ENCODE results near the gene C12orf42. TPM values are rescaled to one million over a fixed set of nuclear protein-coding genes. Genes with fewer than 3 reads are reported as not detected.

The C12orf42 gene
- 0.11 to 0.18 TPM in 2 of 3 replicates, not detected in the other for total RNA-seq

DNA sequence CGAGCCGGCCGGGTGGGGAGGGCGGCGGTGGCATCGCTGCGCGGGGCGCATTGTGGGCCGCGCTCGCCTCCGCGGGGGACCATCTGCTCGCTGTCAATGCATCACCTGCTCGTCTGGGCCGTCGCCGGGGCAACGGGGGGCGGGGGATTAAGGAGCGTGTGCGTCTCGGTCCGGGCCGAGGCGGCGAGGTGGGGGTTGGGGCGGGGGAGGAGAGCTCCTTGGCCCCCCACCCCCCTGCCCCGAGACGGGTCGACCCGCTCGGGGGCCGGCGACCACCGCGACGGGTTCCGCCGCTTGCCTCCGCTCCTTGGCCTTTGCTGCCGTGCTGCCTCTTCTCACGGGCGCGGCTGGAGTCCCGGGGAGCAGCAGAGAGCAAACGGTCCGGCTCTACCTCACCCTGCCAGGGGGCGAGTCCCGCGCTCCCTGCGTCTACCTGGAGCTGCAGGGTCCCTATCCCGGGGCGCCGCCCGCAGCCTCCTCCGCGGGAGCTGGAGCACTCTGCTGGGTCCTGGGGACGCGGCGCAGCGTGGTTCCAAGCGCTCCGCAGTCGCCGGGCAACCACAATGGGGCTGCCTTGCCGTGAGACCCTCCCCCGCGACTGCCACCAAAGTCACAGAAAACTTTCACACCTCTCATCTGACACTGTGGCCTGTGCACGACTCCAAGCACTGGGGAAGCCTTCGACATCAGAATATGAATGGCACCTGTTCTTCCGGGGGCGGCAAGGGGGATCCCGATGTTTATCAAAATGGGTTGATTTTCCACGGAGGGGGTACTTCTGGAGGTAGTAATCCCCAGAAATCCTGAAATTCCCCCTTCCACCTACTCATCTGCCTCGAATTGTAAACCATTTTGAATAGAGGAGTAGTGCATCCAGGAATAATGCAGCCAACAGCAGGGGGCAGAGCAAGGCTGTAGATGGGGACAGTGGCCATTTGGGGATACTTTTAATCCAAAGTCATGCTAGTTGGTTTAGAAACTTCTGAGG lies at the start of gene C12orf42:
C12orf42 (minus strand) TSS at position 500 of the 988 bp plus-strand sequence. CDS start 17,542 bp downstream, outside the sequence.
- DNase-seq (ENCODE audit: low spot score in 2 of 2, unreplicated experiment in 2 of 2) = no peak

DNA sequence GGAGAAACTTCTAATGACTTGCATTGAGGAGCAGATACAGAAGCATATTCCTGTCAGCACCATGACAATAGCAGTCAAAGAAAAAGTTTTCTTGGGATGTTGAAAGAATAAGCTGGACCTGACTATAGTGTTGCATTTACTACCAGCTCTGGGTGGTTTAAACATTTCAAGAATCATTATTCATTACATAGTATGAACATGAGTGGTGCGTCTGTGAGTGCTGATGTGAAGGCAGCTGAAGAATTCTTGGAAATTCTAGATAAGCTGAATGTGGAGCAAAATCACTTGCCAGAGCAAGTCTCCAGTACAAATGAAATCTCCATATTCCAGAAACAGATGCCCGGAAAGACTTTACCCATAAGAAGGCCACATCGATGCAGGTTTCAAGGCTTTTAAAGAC lies 46.3 kb upstream of the C12orf42 start:
- no peak overlapping the region for H3K27ac Mint-ChIP-seq
- H3K4me1 Mint-ChIP-seq = no peaks in the 10 kb centered on the region
- peaks cover 9% of the 10 kb centered on the region for H3K9me3 Mint-ChIP-seq
- H3K27me3 Mint-ChIP-seq (ENCODE audit: low read depth) = peaks cover 34% of the 10 kb centered on the region
- TF ChIP-seq, protein P1, sequence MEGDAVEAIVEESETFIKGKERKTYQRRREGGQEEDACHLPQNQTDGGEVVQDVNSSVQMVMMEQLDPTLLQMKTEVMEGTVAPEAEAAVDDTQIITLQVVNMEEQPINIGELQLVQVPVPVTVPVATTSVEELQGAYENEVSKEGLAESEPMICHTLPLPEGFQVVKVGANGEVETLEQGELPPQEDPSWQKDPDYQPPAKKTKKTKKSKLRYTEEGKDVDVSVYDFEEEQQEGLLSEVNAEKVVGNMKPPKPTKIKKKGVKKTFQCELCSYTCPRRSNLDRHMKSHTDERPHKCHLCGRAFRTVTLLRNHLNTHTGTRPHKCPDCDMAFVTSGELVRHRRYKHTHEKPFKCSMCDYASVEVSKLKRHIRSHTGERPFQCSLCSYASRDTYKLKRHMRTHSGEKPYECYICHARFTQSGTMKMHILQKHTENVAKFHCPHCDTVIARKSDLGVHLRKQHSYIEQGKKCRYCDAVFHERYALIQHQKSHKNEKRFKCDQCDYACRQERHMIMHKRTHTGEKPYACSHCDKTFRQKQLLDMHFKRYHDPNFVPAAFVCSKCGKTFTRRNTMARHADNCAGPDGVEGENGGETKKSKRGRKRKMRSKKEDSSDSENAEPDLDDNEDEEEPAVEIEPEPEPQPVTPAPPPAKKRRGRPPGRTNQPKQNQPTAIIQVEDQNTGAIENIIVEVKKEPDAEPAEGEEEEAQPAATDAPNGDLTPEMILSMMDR (IDR thresholded peaks at IDR 0.05; ENCODE audit: unreplicated experiment) = no peak
- DNase-seq (ENCODE audit: low spot score in 2 of 2, unreplicated experiment in 2 of 2) = no peak
- H3K36me3 Mint-ChIP-seq = no peaks in the 10 kb centered on the region
- H3K4me3 Mint-ChIP-seq = no peak overlapping the region

More for the DNA sequence above, at the start of gene C12orf42:
- TF ChIP-seq, protein P1 (IDR thresholded peaks at IDR 0.05; ENCODE audit: unreplicated experiment) = no peak
- Mint-ChIP-seq H3K27me3 (ENCODE audit: low read depth) (peaks cover 83% of the 10 kb centered on the region), H3K36me3 (no peaks in the 10 kb centered on the region), H3K27ac (no peak within 1 kb of the TSS), H3K4me3 (peak within 1 kb of the TSS; percentile 58), H3K4me1 (peaks cover 10% of the 10 kb centered on the region), H3K9me3 (no peaks in the 10 kb centered on the region)

DNA sequence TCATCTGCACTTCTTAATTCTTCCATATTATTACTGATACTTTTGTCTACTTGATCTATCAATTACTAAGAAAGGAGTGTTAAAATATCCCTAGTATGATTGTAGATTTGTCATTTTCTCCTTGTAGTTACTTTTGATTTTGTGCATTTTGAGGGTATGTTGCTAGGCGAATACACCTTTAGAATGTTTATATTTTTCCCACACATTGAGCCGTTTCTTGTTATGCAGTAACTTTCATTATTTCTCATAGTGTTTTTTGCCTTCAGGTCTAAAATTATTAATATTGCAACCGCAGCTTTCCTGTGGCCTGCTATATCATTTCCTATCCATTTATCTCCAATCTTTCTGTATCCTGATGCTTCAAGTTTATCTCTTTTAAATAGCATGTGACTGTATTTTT lies 44.6 kb upstream of the C12orf42 start:
- TF ChIP-seq, protein P1 (IDR thresholded peaks at IDR 0.05; ENCODE audit: unreplicated experiment) = no peak
- no peak for DNase-seq (ENCODE audit: low spot score in 2 of 2, unreplicated experiment in 2 of 2)
- H3K4me3 Mint-ChIP-seq = no peak overlapping the region
- H3K36me3 Mint-ChIP-seq = no peaks in the 10 kb centered on the region
- peaks cover 9% of the 10 kb centered on the region for H3K9me3 Mint-ChIP-seq
- peaks cover 29% of the 10 kb centered on the region for H3K27me3 Mint-ChIP-seq (ENCODE audit: low read depth)
- H3K27ac Mint-ChIP-seq = no peak overlapping the region
- no peaks in the 10 kb centered on the region for H3K4me1 Mint-ChIP-seq

DNA sequence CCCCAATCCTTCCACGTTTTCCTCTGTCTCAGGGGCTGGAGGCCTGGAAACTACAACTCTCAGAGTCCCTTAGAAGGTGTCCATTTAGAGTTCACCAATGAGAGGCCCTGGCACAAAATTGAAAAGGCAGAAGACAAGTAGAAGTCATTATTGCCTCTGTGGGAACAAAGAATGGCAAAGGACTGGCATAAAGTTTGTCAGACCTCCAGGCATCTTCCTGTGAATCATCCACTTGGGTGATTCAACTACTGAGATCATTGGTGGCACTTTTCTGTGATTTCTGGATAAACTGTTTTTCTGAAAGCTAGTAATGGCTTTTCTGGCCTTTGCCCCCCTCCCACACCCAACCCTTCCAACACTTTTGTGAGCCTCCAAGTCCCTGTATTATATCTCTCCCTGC lies 42.6 kb upstream of the C12orf42 start:
- no peak overlapping the region for H3K4me3 Mint-ChIP-seq
- no peaks in the 10 kb centered on the region for H3K4me1 Mint-ChIP-seq
- H3K27me3 Mint-ChIP-seq (ENCODE audit: low read depth) = peaks cover 29% of the 10 kb centered on the region
- no peak overlapping the region for H3K27ac Mint-ChIP-seq
- TF ChIP-seq, protein P1 (IDR thresholded peaks at IDR 0.05; ENCODE audit: unreplicated experiment) = no peak
- H3K9me3 Mint-ChIP-seq = no peaks in the 10 kb centered on the region
- no peaks in the 10 kb centered on the region for H3K36me3 Mint-ChIP-seq
- no peak for DNase-seq (ENCODE audit: low spot score in 2 of 2, unreplicated experiment in 2 of 2)

DNA sequence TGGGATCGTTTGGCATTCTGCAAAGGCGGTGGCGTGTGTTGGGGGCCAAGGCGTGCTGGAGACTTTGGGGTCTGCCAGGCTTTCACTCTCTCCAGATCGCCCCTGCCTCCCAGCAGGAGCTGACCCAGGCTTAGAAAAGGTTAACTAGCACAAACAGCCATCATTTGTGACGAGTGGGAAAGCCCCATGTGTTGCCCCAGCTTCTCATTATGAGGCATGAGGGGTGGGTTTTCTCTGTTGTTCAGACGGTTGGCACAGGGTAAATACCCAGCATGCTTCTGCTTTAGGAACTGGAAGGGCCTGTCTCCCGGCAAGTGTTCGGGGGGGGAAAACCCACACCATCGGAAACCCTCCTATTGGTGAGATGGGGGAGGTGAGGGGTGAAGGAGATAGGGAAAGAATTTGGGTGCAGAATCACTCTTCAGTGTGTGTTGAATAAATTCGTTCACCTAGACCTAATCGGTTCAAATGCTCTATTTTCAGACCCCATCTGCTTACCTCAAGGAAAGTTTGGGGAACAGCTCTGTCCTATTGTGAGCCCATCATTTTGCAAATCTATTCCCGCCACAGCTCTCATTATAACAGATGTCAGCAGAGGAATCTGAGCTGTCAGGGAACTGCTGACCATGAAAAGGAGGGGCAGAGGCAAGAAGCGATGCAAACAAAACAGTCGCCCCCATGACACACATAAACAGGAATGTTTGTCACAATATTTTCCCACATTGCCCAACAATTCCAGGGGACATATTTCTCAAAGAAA lies 34.7 kb upstream of the C12orf42 start:
- DNase-seq (ENCODE audit: low spot score in 2 of 2, unreplicated experiment in 2 of 2) = no peak
- Mint-ChIP-seq H3K27me3 (ENCODE audit: low read depth) (peaks cover 38% of the 10 kb centered on the region), H3K4me3 (no peak overlapping the region), H3K27ac (no peak overlapping the region), H3K4me1 (peaks cover 8% of the 10 kb centered on the region), H3K9me3 (peaks cover 14% of the 10 kb centered on the region), H3K36me3 (no peaks in the 10 kb centered on the region)
- TF ChIP-seq, protein P1 (IDR thresholded peaks at IDR 0.05; ENCODE audit: unreplicated experiment) = no peak

All from mesothelial cell of epicardium (in vitro differentiated cells).